HG03066 (cell line): ENCODE data around the gene DDX60.
"Not testable (repeated sequence)": the region's sequence is repeated elsewhere in the genome, so short reads cannot be mapped to it uniquely, and the experiment has no call there.

Experiments
- ATAC-seq: cut with Tn5 transposase; IDR thresholded peaks from one replicate; pipeline ENCODE4 v1.9.1; 2021; ENCODE audit warnings: low read depth; ENCODE audit not compliant: unreplicated experiment

Gene DDX60

DNA sequence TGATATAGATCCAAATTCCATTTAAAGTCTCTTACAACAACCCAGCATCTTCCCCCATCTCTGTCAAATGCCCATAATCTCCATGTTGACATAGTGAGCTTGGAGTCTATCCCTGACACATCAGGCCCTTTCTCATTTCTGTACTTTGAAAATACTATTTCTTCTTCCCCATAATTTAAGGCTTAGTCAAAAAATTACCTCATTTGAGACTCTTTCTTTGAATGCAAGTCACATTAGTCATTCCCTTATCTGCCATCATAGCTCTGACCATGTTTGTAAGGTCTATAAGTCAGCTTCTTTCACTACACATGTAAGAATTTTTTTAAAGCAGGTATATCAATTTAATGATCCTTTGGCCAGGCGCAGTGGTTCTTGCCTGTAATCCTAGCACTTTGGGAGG lies 99.9 kb downstream of the DDX60 start:
- no peak for ATAC-seq

DNA sequence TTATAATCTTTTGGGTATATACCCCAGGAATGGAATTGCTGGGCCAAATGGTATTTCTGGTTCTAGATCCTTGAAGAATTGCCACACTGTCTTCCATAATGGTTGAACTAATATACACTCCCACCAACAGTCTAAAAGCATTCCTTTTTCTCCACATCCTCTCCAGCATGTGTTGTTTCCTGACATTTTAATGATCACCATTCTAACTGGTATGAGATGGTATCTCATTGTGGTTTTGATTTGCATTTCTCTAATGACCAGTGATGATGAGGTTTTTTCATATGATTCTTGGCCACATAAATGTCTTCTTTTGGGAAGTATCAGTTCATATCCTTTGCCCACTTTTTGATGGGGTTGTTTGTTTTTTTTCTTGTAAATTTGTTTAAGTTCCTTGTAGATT lies 105.0 kb downstream of the DDX60 start:
- ATAC-seq, result not testable (repeated sequence)

DNA sequence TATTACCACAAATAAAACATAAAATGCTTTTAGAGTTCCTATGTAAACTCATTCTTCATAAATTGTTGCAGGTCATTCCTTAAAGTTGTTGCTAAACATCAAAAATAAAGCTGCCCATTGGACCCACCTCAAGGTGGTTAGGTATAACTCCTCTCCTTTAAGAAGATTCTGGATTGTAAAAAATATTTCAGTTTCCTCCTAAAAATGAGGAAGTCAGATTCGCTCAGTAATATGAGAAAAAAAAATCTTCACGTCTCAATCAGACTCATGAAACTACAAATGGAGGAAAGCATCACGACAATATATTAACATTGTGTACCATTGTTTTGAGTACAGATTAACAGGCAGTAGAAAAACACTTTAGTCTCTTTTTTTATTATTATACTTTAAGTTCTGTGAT lies 105.9 kb downstream of the DDX60 start:
- no peak for ATAC-seq

DNA sequence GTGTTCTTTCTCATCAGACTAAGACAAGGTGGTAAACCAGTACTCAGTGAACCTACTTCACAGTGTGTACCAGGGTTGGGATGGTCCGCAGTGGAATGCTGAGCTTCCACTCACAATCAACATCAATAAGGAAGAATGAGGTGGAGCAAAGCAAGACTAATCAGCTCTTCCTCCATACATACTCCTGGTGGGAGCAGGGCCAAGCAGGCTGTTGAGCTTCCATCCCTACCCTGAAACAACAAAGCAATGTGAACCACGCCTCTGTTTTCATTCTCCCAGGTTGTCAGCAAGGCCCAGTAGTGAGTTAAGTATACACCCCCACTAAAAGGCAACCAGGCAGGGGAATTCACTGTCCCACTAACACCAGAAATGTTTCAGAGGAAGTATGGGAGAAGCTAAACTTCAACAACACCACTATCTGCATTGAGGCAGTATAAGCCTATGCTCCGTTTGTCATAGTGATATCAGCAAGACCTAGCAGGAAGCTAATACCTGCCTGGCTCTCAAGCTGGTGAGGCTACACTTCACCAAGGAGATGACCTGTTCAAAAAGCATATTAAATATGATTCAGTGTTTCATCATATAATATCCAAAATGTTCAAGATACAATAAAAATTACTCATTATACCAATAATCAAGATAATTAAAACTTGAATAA lies 109.5 kb downstream of the DDX60 start:
- no peak for ATAC-seq

DNA sequence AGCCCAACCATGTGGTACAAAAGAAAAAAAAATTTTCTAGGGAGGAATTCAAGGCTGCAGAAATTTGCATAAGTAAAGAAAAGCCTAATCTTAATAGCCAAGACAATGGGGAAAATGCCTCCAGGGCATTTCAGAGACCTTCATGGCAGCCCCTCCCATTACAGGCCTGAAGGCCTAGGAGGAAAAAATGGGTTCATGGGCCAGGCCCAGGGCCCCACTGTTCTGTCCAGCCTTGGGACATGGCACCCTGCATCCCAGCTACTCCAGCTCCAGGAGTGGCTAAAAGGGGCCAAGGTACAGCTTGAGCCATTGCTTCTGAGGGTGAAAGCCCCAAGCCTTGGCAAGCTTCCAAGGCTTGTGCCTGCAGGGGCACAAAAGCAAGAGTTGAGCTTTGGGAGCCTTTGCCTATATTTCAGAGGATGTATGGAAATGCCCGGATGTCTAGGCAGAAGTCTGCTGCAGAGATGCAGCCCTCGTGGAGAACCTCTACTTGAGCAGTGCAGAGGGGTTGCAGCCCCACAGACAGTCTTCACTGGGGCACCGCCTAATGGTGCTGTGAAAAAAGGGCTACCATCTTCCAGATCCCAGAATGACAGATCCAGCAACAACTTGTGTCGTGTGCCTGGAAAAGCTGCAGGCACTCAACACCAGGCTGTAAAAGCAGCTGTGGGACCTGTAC lies 115.2 kb downstream of the DDX60 start:
- ATAC-seq, result no peak

DNA sequence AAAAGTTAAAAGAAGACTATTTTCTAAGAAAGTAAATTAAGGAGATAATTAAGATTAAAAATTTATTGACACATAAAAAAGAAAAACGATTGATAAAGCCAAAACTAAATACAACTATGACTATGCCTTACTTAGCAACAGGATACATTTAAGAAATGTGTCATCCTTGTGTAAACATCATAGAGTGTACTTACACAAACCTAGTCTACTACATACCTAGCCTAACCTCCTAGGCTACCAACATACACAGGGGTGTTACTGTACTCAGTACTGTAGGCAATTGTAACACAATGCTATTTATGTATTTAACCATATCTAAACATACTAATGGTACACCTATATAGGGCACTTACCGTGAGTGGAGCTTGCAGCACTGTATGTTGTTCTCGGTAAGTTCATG lies 117.9 kb downstream of the DDX60 start:
- no peak for ATAC-seq

DNA sequence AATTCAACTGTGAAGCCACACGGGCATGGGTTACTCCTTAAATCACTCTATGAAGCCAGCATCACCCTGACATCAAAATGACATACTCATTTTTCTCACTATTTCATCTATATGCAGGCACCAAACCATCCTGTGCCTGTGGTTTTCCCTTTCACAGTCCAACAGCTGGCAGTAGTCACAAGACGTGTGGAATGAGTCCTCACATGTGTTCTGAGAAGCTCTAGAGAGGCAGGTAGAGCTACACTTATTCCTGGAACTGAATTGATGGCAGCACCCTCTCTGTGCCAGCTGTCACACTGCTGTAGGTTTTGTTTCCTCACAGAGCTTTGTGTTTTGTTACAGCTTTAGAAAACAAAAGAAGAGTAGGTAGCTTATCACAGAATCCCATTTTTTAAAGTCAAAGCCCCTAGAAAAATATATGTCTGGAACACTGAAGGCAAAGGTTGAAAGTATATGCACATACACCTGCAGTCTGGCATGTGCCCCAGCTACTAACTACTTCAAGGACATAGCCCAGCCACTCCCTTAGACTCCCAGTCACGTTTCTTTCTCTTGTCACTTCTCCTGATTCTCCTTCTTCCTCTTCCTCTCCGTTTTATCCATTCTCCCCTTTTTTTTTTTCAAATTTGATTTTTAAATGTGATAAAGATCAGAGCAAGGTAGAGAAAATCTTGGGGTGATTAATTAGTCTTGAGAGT lies 119.1 kb downstream of the DDX60 start:
- no peak for ATAC-seq

DNA sequence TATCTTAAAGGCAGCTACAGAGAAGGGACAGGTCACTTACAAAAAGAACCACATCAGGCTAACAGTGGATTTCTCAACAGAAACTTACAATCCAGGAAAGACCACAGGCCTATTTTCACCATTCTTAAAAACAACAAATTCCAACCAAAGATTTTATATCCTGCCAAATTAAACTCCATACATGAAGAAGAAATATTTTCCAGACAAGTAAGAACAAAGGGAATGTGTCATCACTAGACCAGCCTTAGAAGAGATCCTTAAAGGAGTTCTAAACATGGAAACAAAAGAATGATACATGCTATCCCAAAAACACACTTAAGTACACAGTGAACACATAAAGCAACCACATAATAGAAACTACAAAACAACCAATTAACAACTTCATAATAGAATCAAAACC lies 120.6 kb downstream of the DDX60 start:
- ATAC-seq, result no peak

DNA sequence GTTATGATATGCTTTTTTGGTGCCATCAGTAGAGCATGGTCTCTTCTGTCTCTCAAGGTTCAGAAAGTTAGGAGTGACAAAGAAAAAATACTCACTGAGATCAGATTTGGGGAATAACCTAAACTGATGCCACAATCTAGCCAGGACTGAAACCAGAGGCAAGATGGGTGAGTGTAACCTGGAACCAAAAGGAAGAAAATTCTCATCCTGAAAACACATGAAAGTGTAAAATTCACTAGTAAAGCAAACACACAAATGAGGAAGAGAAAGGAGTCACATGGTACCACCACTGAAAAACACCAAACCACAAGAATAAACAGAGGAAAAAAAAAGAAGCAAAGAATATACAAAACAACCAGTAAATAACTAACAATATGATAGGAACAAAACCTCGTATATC lies 129.8 kb downstream of the DDX60 start:
- no peak for ATAC-seq

DNA sequence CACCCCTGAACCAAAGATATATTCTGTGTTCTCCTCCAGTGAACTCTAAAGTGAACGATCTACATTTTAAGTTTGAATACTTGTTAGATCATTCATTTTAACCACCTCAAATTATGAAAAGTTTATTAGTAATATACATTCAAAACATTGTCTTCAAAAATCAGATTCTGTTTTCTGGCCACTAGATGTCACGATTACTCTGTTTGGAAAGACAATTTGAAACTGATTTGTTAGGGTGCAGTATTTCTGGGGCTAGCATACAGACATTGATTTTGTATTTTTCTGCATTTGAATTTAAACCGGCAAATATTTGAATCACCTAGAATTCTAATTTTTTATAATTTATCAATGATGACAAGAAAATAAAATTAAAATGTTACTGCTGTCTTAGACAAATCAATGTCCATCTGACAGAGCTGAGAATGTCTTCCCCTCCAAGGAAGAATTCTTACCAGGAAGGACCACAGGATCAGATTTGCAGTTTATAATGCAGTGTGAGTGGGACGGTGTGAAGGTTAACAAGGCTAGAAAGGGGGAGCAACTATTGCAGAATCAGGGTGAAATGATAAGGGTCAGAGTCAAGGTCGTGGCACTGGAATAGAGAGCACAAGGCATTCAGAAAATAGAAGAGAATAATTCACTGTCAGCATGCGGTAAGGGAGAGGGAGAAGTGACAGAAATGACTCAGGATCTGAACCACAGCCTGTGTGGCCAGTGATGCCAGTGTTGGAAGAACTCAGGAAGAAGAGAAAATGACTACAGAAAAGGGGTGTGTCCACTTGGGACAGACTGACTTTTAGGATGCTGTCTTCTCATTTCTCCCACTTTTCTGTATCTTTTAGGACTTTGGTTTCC lies 134.6 kb downstream of the DDX60 start:
- no peak for ATAC-seq

DNA sequence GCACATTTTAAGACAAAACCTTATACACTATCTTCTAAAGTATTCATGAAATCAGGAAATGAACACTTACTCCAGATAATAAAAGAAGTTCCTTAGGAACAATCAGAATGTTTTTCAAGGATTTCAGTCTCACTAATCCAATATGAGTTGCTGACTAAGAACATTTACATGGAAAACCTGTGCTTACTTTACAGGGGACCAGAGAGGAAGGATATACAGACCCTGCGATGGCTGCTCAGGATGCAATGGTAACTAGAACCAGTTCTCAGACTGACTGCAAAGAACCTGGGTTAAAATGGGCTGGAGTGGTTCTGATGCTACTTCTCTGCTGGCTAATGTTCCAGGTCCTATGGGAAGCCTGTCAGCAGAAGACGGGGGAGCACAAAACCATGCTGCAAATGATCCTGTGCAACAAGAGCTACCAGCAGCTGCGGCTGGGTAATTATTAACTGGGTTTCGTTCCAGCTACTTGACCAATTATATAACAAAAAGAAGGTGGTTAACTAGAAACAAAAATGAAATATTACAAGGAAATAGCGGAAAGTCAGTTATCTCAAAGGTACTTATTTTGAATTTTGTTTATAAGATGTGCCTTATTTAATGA lies 140.9 kb downstream of the DDX60 start:
- ATAC-seq, result no peak

DNA sequence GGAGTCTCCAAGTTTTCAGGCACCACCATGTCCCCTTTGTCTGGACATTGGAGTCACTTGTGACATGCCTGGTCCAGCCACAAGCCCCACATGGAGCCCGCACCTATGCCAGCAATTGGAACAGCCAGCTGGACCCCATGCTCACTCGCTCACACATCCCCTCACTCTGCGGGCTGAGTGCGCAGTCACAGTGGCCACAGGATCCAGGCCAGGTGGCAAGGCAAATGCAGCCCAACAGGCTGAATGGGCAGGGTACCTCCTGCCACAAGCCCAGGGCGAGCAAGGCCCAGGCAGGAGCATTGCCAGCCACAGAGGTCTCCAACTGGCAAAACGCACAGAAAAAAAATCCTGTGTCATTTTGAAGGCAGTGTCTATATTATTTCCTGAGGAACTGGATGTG lies 144.2 kb downstream of the DDX60 start:
- no peak for ATAC-seq

DNA sequence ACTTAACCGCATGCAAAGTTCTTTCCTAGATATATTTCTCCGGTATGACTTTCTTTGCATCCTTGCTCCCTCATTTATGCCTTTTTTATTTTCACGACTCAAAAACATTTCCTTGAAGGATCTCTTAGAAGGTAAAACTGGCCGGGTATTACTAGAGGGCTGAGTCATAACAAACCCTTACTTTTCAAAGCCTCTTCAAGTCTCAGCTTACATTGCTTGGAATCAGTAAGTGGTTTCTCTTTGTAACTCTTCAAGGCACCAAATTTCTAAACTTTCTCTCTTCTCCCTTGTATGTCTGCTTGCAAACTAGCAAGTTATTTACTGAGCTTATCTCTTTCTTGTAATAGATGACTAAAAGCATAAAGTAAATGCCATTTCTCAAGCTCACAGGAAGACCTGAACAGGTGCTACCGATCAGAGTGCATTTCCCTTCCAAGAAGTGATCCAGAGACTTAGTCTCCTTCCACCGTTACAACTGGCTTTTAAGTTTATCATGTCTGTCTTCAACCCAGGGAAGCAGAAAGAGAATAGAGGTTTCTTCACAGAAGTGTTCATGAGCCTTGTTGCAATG lies 150.8 kb downstream of the DDX60 start:
- no peak for ATAC-seq
